Keratinocyte (primary cell): ENCODE results near the gene FAM3C. TPM values are rescaled to one million over a fixed set of nuclear protein-coding genes. Genes with fewer than 3 reads are reported as not detected.

Source experiments
- DNase-seq: peaks from one replicate; pipeline ENCODE4 v3.0.0-alpha.2; 2011; ENCODE audit warnings: low read depth, missing footprints, low spot score
- FAIRE-seq: peaks from 2 replicates; lab custom pipeline; 2011; peaks lifted over from hg19 to GRCh38; lab: Jason Lieb, UNC
- H2AFZ ChIP-seq: 2 replicates; pipeline ENCODE4 v1.6.0; 2012; ENCODE audit warnings: low read length, control low read depth, inconsistent platforms; ENCODE audit not compliant: control insufficient read depth
- H3K27ac ChIP-seq: 2 replicates; pipeline ENCODE4 v1.5.1; 2011; ENCODE audit warnings: low read length; ENCODE audit not compliant: control insufficient read depth, insufficient read depth
- H3K27me3 ChIP-seq: 3 replicates; pipeline ENCODE4 v1.6.0; 2011; ENCODE audit warnings: low read length; ENCODE audit not compliant: control insufficient read depth, insufficient read depth; ENCODE audit errors: extremely low read depth
- H3K36me3 ChIP-seq, 2 experiments: 2 replicates in 1 of 2; 3 replicates in 1 of 2; pipeline ENCODE4 v1.5.1; 2011; ENCODE audit warnings: low read length in 2 of 2, mild to moderate bottlenecking in 1 of 2; ENCODE audit not compliant: control insufficient read depth in 2 of 2, insufficient read depth in 2 of 2; ENCODE audit errors: extremely low read depth in 1 of 2
- H3K4me1 ChIP-seq: 3 replicates; pipeline ENCODE4 v1.5.1; 2011; ENCODE audit warnings: low read length; ENCODE audit not compliant: control insufficient read depth, insufficient read depth; ENCODE audit errors: extremely low read depth
- H3K4me2 ChIP-seq: 3 replicates; pipeline ENCODE4 v1.6.0; 2011; ENCODE audit warnings: low read depth, low read length; ENCODE audit not compliant: control insufficient read depth, insufficient read depth; ENCODE audit errors: extremely low read depth
- H3K4me3 ChIP-seq, 3 experiments: fragments of 200-600 bp in 1 of 3; sonication (generic) in 1 of 3; 2 replicates in 2 of 3; 3 replicates in 1 of 3; pipeline ENCODE4 v1.5.1; 2011 to 2016; ENCODE audit warnings: low read length in 3 of 3, mild to moderate bottlenecking in 3 of 3, control low read depth in 2 of 3, inconsistent platforms in 1 of 3, low read depth in 1 of 3, mixed read lengths in 1 of 3, mixed run types in 1 of 3, moderate library complexity in 1 of 3; ENCODE audit not compliant: control insufficient read depth in 2 of 3, insufficient read depth in 2 of 3; ENCODE audit errors: extremely low read depth in 1 of 3
- H3K79me2 ChIP-seq: 2 replicates; pipeline ENCODE4 v1.6.0; 2012; ENCODE audit warnings: low read length; ENCODE audit not compliant: control insufficient read depth, insufficient read depth
- H3K9ac ChIP-seq: 3 replicates; pipeline ENCODE4 v1.6.0; 2011; ENCODE audit warnings: low read length; ENCODE audit not compliant: control insufficient read depth, insufficient read depth; ENCODE audit errors: extremely low read depth
- H3K9me1 ChIP-seq: 3 replicates; pipeline ENCODE4 v1.6.0; 2011; ENCODE audit warnings: low read length; ENCODE audit not compliant: control insufficient read depth, insufficient read depth; ENCODE audit errors: extremely low read depth
- H3K9me3 ChIP-seq: 2 replicates; pipeline ENCODE4 v1.5.1; 2012; ENCODE audit warnings: low read depth, low read length; ENCODE audit not compliant: control insufficient read depth
- H4K20me1 ChIP-seq: 3 replicates; pipeline ENCODE4 v1.6.0; 2011; ENCODE audit warnings: low read length; ENCODE audit not compliant: control insufficient read depth, insufficient read depth; ENCODE audit errors: extremely low read depth
- CTCF ChIP-seq, 3 experiments: IDR thresholded peaks in 1 of 3; conservative IDR thresholded peaks in 1 of 3; optimal IDR thresholded peaks in 1 of 3; 2 replicates in 2 of 3; 3 replicates in 1 of 3; pipeline versions ENCODE3 to v1.5.1; 2011; ENCODE audit warnings: low read length in 3 of 3, mild to moderate bottlenecking in 3 of 3, moderate library complexity in 2 of 3, control low read depth in 1 of 3, inconsistent platforms in 1 of 3; ENCODE audit not compliant: insufficient read depth in 2 of 3; ENCODE audit errors: extremely low read depth in 1 of 3
- EZH2 ChIP-seq: IDR thresholded peaks from one replicate; pipeline ENCODE4 v1.6.1; 2012; ENCODE audit warnings: inconsistent platforms, mild to moderate bottlenecking, low read length, moderate library complexity
- dilution Hi-C: fragments of 300-500 bp; cut with MboI; formaldehyde crosslinking; loops from one replicate; pipeline ENCODE4 v1.7.0; 2020; ENCODE audit warnings: low sequenced_read_pairs; ENCODE audit not compliant: extremely low pct_ligation_motif_present
- polyA plus RNA-seq, 5 experiments: library from polyadenylated mRNA; depleted of rRNA in 3 of 5; stranded (reverse) in 3 of 5; stranded (forward) in 1 of 5; unstranded in 1 of 5; fragments of >200 nt; gene quantifications; 1 replicate in 1 of 5; 2 replicates in 3 of 5; 3 replicates in 1 of 5; pipeline versions ENCODE4 v1.2.1 to v1.2.3, GENCODE V29; 2011 to 2012; ENCODE audit warnings: missing spikeins in 2 of 5, low read depth in 1 of 5, low replicate concordance in 1 of 5

Gene FAM3C
- polyA plus RNA-seq, 1 donor (not counting 4 experiments of a cell fraction or from before 2014, with no cell fraction given), result 93.5 TPM

DNA sequence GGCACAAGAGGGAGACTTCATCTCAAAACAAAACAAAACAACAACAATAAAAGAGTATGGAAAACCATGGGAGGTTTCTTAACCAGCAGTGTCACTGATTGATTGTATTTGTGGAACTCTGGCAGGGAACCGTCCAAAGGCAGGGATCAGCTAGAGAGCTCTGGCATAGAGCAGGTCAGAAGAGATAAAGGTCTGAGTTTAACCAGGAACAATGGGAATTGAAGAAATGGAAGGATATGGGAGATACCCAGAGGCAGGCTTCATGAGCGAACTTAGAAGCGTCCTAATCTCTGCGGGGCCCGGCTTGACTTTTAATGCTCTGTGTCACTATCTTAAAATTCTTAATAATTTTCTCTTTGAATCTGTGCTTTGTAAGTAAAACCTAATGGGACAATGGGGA lies 10.4 kb upstream of the FAM3C start:
- H3K36me3 ChIP-seq, result no peaks in the 10 kb centered on the region
- no peak overlapping the region for H3K9ac ChIP-seq
- H3K79me2 ChIP-seq, result no peaks in the 10 kb centered on the region
- DNase-seq, result no peak
- H2AFZ ChIP-seq, result no peak overlapping the region
- no peak overlapping the region for H3K4me3 ChIP-seq
- H3K27me3 ChIP-seq, result no peaks in the 10 kb centered on the region
- H3K27ac ChIP-seq, result no peak overlapping the region
- H4K20me1 ChIP-seq, result no peaks in the 10 kb centered on the region
- no peaks in the 10 kb centered on the region for H3K9me3 ChIP-seq
- TF ChIP-seq EZH2 (no peak), CTCF (optimal IDR thresholded peaks at IDR 0.05 in 1 of 3, IDR thresholded peaks at IDR 0.05 in 1 of 3, conservative IDR thresholded peaks at IDR 0.05 in 1 of 3; ENCODE audit: extremely low read depth in 1 of 3, insufficient read depth in 2 of 3, low read length in 3 of 3) (no peak)
- no peak overlapping the region for H3K4me2 ChIP-seq
- no peaks in the 10 kb centered on the region for H3K9me1 ChIP-seq
- dilution Hi-C loops, result no loop called here
- no peak for FAIRE-seq
- no peaks in the 10 kb centered on the region for H3K4me1 ChIP-seq

- FAIRE-seq (no peak), DNase-seq (no peak)
- Histone ChIP-seq H3K4me2 (no peak overlapping the region), H3K9ac (no peak overlapping the region), H3K27ac (no peak overlapping the region), H3K27me3 (no peaks in the 10 kb centered on the region), H3K4me3 (no peak overlapping the region), H3K9me3 (no peaks in the 10 kb centered on the region), H3K9me1 (no peaks in the 10 kb centered on the region), H3K36me3 (no peaks in the 10 kb centered on the region), H2AFZ (no peak overlapping the region), H4K20me1 (no peaks in the 10 kb centered on the region), H3K79me2 (no peaks in the 10 kb centered on the region), H3K4me1 (no peaks in the 10 kb centered on the region)
- dilution Hi-C loops, result no loop called here
- no peak for TF ChIP-seq EZH2
- no peak for TF ChIP-seq CTCF (optimal IDR thresholded peaks at IDR 0.05 in 1 of 3, IDR thresholded peaks at IDR 0.05 in 1 of 3, conservative IDR thresholded peaks at IDR 0.05 in 1 of 3; ENCODE audit: extremely low read depth in 1 of 3, insufficient read depth in 2 of 3, low read length in 3 of 3)
Measured at GRCh38 chr7:121404348-121404747, 8.2 kb upstream of the FAM3C start.
